Measurements from ENCODE around the gene APP. TPM values are rescaled to one million over a fixed set of nuclear protein-coding genes. Genes with fewer than 3 reads are reported as not detected.

Gene APP
- total and polyA plus RNA-seq, 10 of the 15 experiments (the other 5 are each of a cell fraction or from before 2014, with no cell fraction given): 8.8 to 94.9 (median 51.0) TPM

DNA sequence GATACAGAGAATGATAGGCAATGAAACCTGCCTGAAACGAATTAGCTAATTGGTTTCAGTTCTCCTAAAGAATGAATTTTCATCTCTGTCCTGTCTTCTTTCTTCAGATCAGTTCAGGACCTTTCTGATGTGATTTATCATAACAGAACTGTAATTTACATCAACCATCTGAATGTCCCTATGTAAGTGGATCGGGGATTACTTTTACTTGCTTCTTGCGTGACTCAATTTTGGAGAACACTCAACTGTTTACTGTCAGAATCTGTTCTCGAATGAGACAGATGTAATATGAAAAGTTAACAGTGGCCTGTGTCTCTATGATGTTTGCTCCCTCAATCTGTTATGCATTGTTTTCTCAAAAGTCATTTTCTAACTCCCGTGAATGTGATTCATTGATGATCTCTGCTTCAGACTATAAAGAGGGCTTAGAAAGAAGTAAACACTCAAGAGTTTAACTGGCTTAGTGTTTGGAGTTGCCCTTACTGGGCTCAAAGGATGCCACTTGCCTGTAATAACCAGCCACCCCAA is 324.8 kb downstream of the APP start (continued):
- TF ChIP-seq, protein P1, sequence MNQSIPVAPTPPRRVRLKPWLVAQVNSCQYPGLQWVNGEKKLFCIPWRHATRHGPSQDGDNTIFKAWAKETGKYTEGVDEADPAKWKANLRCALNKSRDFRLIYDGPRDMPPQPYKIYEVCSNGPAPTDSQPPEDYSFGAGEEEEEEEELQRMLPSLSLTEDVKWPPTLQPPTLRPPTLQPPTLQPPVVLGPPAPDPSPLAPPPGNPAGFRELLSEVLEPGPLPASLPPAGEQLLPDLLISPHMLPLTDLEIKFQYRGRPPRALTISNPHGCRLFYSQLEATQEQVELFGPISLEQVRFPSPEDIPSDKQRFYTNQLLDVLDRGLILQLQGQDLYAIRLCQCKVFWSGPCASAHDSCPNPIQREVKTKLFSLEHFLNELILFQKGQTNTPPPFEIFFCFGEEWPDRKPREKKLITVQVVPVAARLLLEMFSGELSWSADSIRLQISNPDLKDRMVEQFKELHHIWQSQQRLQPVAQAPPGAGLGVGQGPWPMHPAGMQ (IDR thresholded peaks at IDR 0.05; ENCODE audit: borderline replicate concordance): no peak
- TF ChIP-seq MTA2 (IDR thresholded peaks at IDR 0.05; ENCODE audit: low read depth) (peak; percentile 43; the same call in 1 of the 2 replicates), ZNF384 (IDR thresholded peaks at IDR 0.05; ENCODE audit: borderline replicate concordance, low read depth, low read length) (no peak), KDM1A (IDR thresholded peaks at IDR 0.05; ENCODE audit: borderline replicate concordance) (no peak), SIX5 (IDR thresholded peaks at IDR 0.05; ENCODE audit: low read depth, low read length, severe bottlenecking) (no peak), BCL11A (IDR thresholded peaks at IDR 0.05; ENCODE audit: low read depth, low read length) (0 out of 2 replicates have a peak, but pooled peaks have one; percentile 21), JUNB (IDR thresholded peaks at IDR 0.05) (peak; percentile 96), YY1 (IDR thresholded peaks at IDR 0.05; ENCODE audit: low read depth, low read length) (no peak), ZZZ3 (IDR thresholded peaks at IDR 0.05; ENCODE audit: control insufficient read depth, insufficient read length, low read depth) (no peak), EED (IDR thresholded peaks at IDR 0.05; ENCODE audit: low read depth) (0 out of 2 replicates have a peak, but pooled peaks have one; percentile 18), SREBF2 (IDR thresholded peaks at IDR 0.05; ENCODE audit: low read length) (no peak), STAT1 (conservative IDR thresholded peaks at IDR 0.05) (no peak), CREM (IDR thresholded peaks at IDR 0.05; ENCODE audit: low read depth) (no peak), CBX5 (IDR thresholded peaks at IDR 0.05; ENCODE audit: low read depth) (no peak), ZBED1 (IDR thresholded peaks at IDR 0.05; ENCODE audit: borderline replicate concordance) (peak; percentile 46; the same call in 1 of the 2 replicates)
- TF ChIP-seq, protein P2, sequence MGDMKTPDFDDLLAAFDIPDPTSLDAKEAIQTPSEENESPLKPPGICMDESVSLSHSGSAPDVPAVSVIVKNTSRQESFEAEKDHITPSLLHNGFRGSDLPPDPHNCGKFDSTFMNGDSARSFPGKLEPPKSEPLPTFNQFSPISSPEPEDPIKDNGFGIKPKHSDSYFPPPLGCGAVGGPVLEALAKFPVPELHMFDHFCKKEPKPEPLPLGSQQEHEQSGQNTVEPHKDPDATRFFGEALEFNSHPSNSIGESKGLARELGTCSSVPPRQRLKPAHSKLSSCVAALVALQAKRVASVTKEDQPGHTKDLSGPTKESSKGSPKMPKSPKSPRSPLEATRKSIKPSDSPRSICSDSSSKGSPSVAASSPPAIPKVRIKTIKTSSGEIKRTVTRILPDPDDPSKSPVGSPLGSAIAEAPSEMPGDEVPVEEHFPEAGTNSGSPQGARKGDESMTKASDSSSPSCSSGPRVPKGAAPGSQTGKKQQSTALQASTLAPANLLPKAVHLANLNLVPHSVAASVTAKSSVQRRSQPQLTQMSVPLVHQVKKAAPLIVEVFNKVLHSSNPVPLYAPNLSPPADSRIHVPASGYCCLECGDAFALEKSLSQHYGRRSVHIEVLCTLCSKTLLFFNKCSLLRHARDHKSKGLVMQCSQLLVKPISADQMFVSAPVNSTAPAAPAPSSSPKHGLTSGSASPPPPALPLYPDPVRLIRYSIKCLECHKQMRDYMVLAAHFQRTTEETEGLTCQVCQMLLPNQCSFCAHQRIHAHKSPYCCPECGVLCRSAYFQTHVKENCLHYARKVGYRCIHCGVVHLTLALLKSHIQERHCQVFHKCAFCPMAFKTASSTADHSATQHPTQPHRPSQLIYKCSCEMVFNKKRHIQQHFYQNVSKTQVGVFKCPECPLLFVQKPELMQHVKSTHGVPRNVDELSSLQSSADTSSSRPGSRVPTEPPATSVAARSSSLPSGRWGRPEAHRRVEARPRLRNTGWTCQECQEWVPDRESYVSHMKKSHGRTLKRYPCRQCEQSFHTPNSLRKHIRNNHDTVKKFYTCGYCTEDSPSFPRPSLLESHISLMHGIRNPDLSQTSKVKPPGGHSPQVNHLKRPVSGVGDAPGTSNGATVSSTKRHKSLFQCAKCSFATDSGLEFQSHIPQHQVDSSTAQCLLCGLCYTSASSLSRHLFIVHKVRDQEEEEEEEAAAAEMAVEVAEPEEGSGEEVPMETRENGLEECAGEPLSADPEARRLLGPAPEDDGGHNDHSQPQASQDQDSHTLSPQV (IDR thresholded peaks at IDR 0.05): no peak
- TF ChIP-seq, protein P3, sequence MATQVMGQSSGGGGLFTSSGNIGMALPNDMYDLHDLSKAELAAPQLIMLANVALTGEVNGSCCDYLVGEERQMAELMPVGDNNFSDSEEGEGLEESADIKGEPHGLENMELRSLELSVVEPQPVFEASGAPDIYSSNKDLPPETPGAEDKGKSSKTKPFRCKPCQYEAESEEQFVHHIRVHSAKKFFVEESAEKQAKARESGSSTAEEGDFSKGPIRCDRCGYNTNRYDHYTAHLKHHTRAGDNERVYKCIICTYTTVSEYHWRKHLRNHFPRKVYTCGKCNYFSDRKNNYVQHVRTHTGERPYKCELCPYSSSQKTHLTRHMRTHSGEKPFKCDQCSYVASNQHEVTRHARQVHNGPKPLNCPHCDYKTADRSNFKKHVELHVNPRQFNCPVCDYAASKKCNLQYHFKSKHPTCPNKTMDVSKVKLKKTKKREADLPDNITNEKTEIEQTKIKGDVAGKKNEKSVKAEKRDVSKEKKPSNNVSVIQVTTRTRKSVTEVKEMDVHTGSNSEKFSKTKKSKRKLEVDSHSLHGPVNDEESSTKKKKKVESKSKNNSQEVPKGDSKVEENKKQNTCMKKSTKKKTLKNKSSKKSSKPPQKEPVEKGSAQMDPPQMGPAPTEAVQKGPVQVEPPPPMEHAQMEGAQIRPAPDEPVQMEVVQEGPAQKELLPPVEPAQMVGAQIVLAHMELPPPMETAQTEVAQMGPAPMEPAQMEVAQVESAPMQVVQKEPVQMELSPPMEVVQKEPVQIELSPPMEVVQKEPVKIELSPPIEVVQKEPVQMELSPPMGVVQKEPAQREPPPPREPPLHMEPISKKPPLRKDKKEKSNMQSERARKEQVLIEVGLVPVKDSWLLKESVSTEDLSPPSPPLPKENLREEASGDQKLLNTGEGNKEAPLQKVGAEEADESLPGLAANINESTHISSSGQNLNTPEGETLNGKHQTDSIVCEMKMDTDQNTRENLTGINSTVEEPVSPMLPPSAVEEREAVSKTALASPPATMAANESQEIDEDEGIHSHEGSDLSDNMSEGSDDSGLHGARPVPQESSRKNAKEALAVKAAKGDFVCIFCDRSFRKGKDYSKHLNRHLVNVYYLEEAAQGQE (IDR thresholded peaks at IDR 0.05; ENCODE audit: low read depth, low read length): no peak
- TF ChIP-seq, protein P4, sequence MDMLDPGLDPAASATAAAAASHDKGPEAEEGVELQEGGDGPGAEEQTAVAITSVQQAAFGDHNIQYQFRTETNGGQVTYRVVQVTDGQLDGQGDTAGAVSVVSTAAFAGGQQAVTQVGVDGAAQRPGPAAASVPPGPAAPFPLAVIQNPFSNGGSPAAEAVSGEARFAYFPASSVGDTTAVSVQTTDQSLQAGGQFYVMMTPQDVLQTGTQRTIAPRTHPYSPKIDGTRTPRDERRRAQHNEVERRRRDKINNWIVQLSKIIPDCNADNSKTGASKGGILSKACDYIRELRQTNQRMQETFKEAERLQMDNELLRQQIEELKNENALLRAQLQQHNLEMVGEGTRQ (IDR thresholded peaks at IDR 0.05; ENCODE audit: borderline replicate concordance, low read depth, low read length): no peak

Data from GM12878 (cell line).